Endothelial cell of umbilical vein (primary cell): ENCODE data around the gene CD34. TPM values are rescaled to one million over a fixed set of nuclear protein-coding genes. Genes with fewer than 3 reads are reported as not detected.

Experiments used
- BruUV-seq: library from RNA; stranded (reverse); fragments of 400-500 nt; replicated peaks from 2 replicates; lab custom pipeline; 2021; lab: Mats Ljungman, UMichigan
- CTCF ChIA-PET: fragments of 300-600, 350-600 bp; sonication (Branson Sonifier 250); formaldehyde crosslinking; loops from one replicate; lab custom pipeline; 2021; ENCODE audit warnings: antibody characterized with exemption, inconsistent platforms; lab: Charles Lee
- POLR2A ChIA-PET: fragments of 300-600, 350-600 bp; sonication (Branson Sonifier 250); formaldehyde crosslinking; loops from one replicate; lab custom pipeline; 2021; ENCODE audit warnings: antibody characterized with exemption, inconsistent platforms; lab: Charles Lee
- DNase-seq: peaks from one replicate; pipeline ENCODE4 v3.0.0-alpha.2; 2011; ENCODE audit warnings: low read depth, low spot score
- FAIRE-seq: peaks from 2 replicates; lab custom pipeline; 2011; peaks lifted over from hg19 to GRCh38; lab: Jason Lieb, UNC
- H2AFZ ChIP-seq: 2 replicates; pipeline ENCODE4 v1.6.0; 2012; ENCODE audit warnings: low read depth, low read length, control low read depth, inconsistent platforms
- H3K27ac ChIP-seq: 2 replicates; pipeline ENCODE4 v1.5.1; 2011; ENCODE audit warnings: low read depth, mild to moderate bottlenecking, control low read depth, low read length, moderate library complexity; ENCODE audit not compliant: insufficient read depth
- H3K27me3 ChIP-seq, 2 experiments: 2 replicates each; pipeline versions ENCODE4 v1.6.0 to v1.6.1; 2011; ENCODE audit warnings: low read length in 2 of 2, mixed read lengths in 1 of 2; ENCODE audit not compliant: control insufficient read depth in 2 of 2, insufficient read depth in 2 of 2
- H3K36me3 ChIP-seq, 2 experiments: 2 replicates in 1 of 2; 3 replicates in 1 of 2; pipeline ENCODE4 v1.5.1; 2011; ENCODE audit warnings: low read length in 2 of 2, mild to moderate bottlenecking in 1 of 2, moderate library complexity in 1 of 2; ENCODE audit not compliant: control insufficient read depth in 2 of 2, insufficient read depth in 2 of 2; ENCODE audit errors: extremely low read depth in 1 of 2
- H3K4me1 ChIP-seq: 3 replicates; pipeline ENCODE4 v1.5.1; 2011; ENCODE audit warnings: mild to moderate bottlenecking, low read length; ENCODE audit not compliant: control insufficient read depth, insufficient read depth; ENCODE audit errors: extremely low read depth
- H3K4me2 ChIP-seq: 2 replicates; pipeline ENCODE4 v1.6.1; 2011; ENCODE audit warnings: low read length, control low read depth, mixed read lengths; ENCODE audit not compliant: insufficient read depth
- H3K4me3 ChIP-seq, 3 experiments: fragments of 200-600 bp in 1 of 3; sonication (generic), shearing (Covaris generic) in 1 of 3; replicated peaks in 1 of 3; 2 replicates each; pipeline ENCODE4 v1.5.1; 2011 to 2016; ENCODE audit warnings: control low read depth in 3 of 3, low read length in 3 of 3, mild to moderate bottlenecking in 2 of 3, inconsistent platforms in 1 of 3, low read depth in 1 of 3, moderate library complexity in 1 of 3; ENCODE audit not compliant: insufficient read depth in 1 of 3
- H3K79me2 ChIP-seq: 2 replicates; pipeline ENCODE4 v1.6.0; 2012; ENCODE audit warnings: low read length, inconsistent platforms; ENCODE audit not compliant: control insufficient read depth, insufficient read depth
- H3K9ac ChIP-seq: replicated peaks from 2 replicates; pipeline ENCODE3; 2011; ENCODE audit warnings: low read length, control low read depth; ENCODE audit not compliant: insufficient read depth; ENCODE audit errors: extremely low read depth
- H3K9me1 ChIP-seq: replicated peaks from 3 replicates; pipeline ENCODE4 v1.6.0; 2011; ENCODE audit warnings: mild to moderate bottlenecking, low read length; ENCODE audit not compliant: control insufficient read depth, insufficient read depth; ENCODE audit errors: extremely low read depth
- H3K9me3 ChIP-seq: replicated peaks from 2 replicates; pipeline ENCODE4 v1.5.1; 2012; ENCODE audit warnings: low read length, inconsistent platforms; ENCODE audit not compliant: control insufficient read depth, insufficient read depth
- H4K20me1 ChIP-seq: replicated peaks from 2 replicates; pipeline ENCODE3; 2011; ENCODE audit warnings: mild to moderate bottlenecking, low read length; ENCODE audit not compliant: control insufficient read depth, insufficient read depth; ENCODE audit errors: extremely low read depth
- CTCF ChIP-seq, 2 donors: IDR thresholded peaks; 1 replicate in 1 of 2; 2 replicates in 1 of 2; pipeline ENCODE4 v1.5.1; 2011; ENCODE audit warnings: low read length in 2 of 2, mild to moderate bottlenecking in 2 of 2, moderate library complexity in 2 of 2, control low read depth in 1 of 2, inconsistent platforms in 1 of 2, low read depth in 1 of 2; ENCODE audit not compliant: insufficient read depth in 1 of 2; ENCODE audit errors: extremely low read depth in 1 of 2
- EZH2 ChIP-seq: IDR thresholded peaks from 2 replicates; pipeline ENCODE4 v1.6.1; 2012; ENCODE audit warnings: borderline replicate concordance, low read depth, mild to moderate bottlenecking, moderate library complexity, low read length, inconsistent platforms; ENCODE audit not compliant: severe bottlenecking
- FOS ChIP-seq: IDR thresholded peaks from 2 replicates; pipeline ENCODE4 v1.6.1; 2011; ENCODE audit warnings: mild to moderate bottlenecking, low read length, moderate library complexity, borderline replicate concordance; ENCODE audit not compliant: insufficient read depth
- GATA2 ChIP-seq: IDR thresholded peaks from 2 replicates; pipeline ENCODE4 v1.7.0; 2011; ENCODE audit warnings: low read depth, mild to moderate bottlenecking, moderate library complexity, mixed read lengths, low read length; ENCODE audit not compliant: insufficient read length, insufficient read depth
- JUN ChIP-seq: IDR thresholded peaks from 2 replicates; pipeline ENCODE4 v1.6.1; 2011; ENCODE audit warnings: borderline replicate concordance, low read depth; ENCODE audit not compliant: insufficient read length, insufficient read depth
- MYC ChIP-seq: IDR thresholded peaks from one replicate; pipeline ENCODE4 v1.6.1; 2011; ENCODE audit warnings: mild to moderate bottlenecking, low read depth, low read length
- POLR2A ChIP-seq: IDR thresholded peaks from 2 replicates; pipeline ENCODE4 v1.6.1; 2012; ENCODE audit warnings: low read depth, mild to moderate bottlenecking, control low read depth, low read length
- POLR2AphosphoS5 ChIP-seq: IDR thresholded peaks from 2 replicates; pipeline ENCODE4 v1.6.1; 2012; ENCODE audit warnings: low read depth, mild to moderate bottlenecking, control low read depth, low read length, moderate library complexity; ENCODE audit not compliant: insufficient read depth
- dilution Hi-C: fragments of 300-500 bp; cut with MboI; formaldehyde crosslinking; loops from one replicate; pipeline ENCODE4 v1.15.0; 2019; ENCODE audit warnings: low sequenced_read_pairs; ENCODE audit not compliant: extremely low pct_ligation_motif_present
- intact Hi-C: fragments of 100-400 bp; cut with micrococcal nuclease; formaldehyde crosslinking; loops from one replicate; pipeline ENCODE4 v1.10.0; 2022
- polyA plus RNA-seq, 4 experiments: library from polyadenylated mRNA; depleted of rRNA in 3 of 4; stranded (reverse) in 3 of 4; unstranded in 1 of 4; fragments of >200 nt; gene quantifications; 2 replicates each; pipeline versions ENCODE4 v1.2.1 to v1.2.3, GENCODE V29; 2011 to 2012; ENCODE audit warnings: missing spikeins in 1 of 4
- total RNA-seq: library from RNA; stranded (reverse); gene quantifications from 2 replicates; pipeline ENCODE4 v1.2.3, GENCODE V29; 2021
- TF ChIP-seq, protein P1 (sequence below): IDR thresholded peaks from 2 replicates; pipeline ENCODE4 v1.6.1; 2011; ENCODE audit not compliant: insufficient read depth, insufficient read length

The CD34 gene
- total and polyA plus RNA-seq, 2 donors (not counting 3 experiments of a cell fraction or from before 2014, with no cell fraction given): 102 to 174 TPM

DNA sequence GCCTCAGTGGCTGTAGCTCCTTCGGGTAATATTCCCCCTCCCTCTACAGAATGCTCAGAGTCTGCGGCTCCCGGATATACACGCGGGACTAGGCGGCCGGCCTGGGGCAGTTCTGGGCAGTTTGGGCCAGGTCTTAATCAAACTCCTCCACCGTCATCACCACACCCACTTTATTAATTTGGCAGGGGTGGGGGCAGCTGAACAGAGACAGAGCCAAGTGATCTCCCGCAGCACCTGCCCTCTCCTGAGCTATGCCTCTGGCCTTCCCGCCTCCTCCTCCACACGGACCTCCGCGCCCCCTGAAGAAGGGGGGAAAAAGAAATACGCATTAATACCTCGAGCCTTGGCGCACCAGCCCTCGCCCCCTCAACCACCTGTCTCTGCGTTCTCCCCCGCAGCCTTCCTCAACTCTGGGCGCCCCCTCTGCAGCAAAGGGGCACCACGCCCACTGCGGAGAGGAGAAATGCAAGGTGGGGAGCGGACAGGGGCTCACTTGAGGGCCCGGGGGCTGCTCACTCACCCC is 42.6 kb downstream of the CD34 start:
- no peak for TF ChIP-seq EZH2
- TF ChIP-seq FOS: no peak
- no peak for TF ChIP-seq POLR2AphosphoS5

GRCh38 chr1:207867136-207868109 is 43.5 kb downstream of the CD34 start:
- intact Hi-C loops: loop anchor here (5.0 kb wide), 1 partner anchor 375 kb away; the partner anchor contains the start of gene PLXNA2
- Histone ChIP-seq H3K27me3 (no peaks in the 10 kb centered on the region), H3K79me2 (peaks cover 46% of the 10 kb centered on the region), H3K9me1 (no peaks in the 10 kb centered on the region), H4K20me1 (no peaks in the 10 kb centered on the region), H3K9me3 (no peaks in the 10 kb centered on the region), H3K9ac (peak overlapping the region; percentile 70), H2AFZ (no peak overlapping the region), H3K4me2 (peak overlapping the region; percentile 78), H3K36me3 (peaks cover 4 to 15% of the 10 kb centered on the region in 2 experiments), H3K4me3 (peak overlapping the region; percentile 64 to 67 (median 65)), H3K4me1 (peaks cover 22% of the 10 kb centered on the region), H3K27ac (peak overlapping the region; percentile 52)
- FAIRE-seq (no peak), DNase-seq (peak; percentile 43)
- POLR2A ChIA-PET: interaction anchor here (1.3 kb wide), 1 partner anchor 41 kb away, joined by 4 read pairs; no protein-coding TSS in a partner anchor
- BruUV-seq: no TSS peak
- dilution Hi-C loops: no loop called here
- TF ChIP-seq MYC (no peak), POLR2A (no peak), FOS (no peak), POLR2AphosphoS5 (no peak), GATA2 (no peak), CTCF (IDR thresholded peaks at IDR 0.05; ENCODE audit: extremely low read depth in 1 of 2, insufficient read depth in 1 of 2, low read depth in 1 of 2, low read length in 2 of 2) (no peak), JUN (no peak), EZH2 (no peak)
- TF ChIP-seq, protein P1, sequence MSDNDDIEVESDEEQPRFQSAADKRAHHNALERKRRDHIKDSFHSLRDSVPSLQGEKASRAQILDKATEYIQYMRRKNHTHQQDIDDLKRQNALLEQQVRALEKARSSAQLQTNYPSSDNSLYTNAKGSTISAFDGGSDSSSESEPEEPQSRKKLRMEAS: no peak
- CTCF ChIA-PET: interaction anchor here (0.8 to 19.1 kb wide), 12 partner anchors 8 to 154 kb away, joined by 5 to 634 read pairs (median 22); no protein-coding TSS in a partner anchor

More for the DNA sequence above, 42.6 kb downstream of the CD34 start:
- CTCF ChIA-PET: interaction anchor here (0.6 to 19.1 kb wide), 40 partner anchors 9 to 371 kb away, joined by 3 to 634 read pairs (median 6); no protein-coding TSS in a partner anchor
- H3K4me3 ChIP-seq: peak overlapping the region; percentile 64 to 67 (median 65)
- no peaks in the 10 kb centered on the region for H3K27me3 ChIP-seq
- H4K20me1 ChIP-seq: no peaks in the 10 kb centered on the region
- intact Hi-C loops: loop anchor here (5.0 kb wide), 1 partner anchor 374 kb away; the partner anchor contains the start of gene PLXNA2
- peak overlapping the region; percentile 52 for H3K27ac ChIP-seq
- peak overlapping the region; percentile 70 for H3K9ac ChIP-seq
- no peaks in the 10 kb centered on the region for H3K9me1 ChIP-seq
- H3K4me1 ChIP-seq: peaks cover 22% of the 10 kb centered on the region
- POLR2A ChIA-PET: interaction anchor here (0.6 to 1.7 kb wide), 4 partner anchors 14 to 46 kb away, joined by 3 to 10 read pairs (median 6); no protein-coding TSS in a partner anchor
- peaks cover under 1 to 11% of the 10 kb centered on the region in 2 experiments for H3K36me3 ChIP-seq
- peak overlapping the region; percentile 43 for H2AFZ ChIP-seq
- no peaks in the 10 kb centered on the region for H3K9me3 ChIP-seq
- dilution Hi-C loops: no loop called here
- H3K79me2 ChIP-seq: peaks cover 38% of the 10 kb centered on the region
- FAIRE-seq (peak; percentile 64), DNase-seq (peak; percentile 45)
- peak overlapping the region; percentile 78 for H3K4me2 ChIP-seq
- BruUV-seq: no TSS peak
